Measurements from ENCODE around the gene LIPC.

LIPC gene

GRCh38 chr15:58544756-58545155 is 113.0 kb downstream of the LIPC start:
- H2BK12ac ChIP-seq (ENCODE audit: low read length), result no peak overlapping the region
- no peak for DNase-seq (ENCODE audit: low spot score)
- no peak overlapping the region for H3K9ac ChIP-seq (ENCODE audit: low read depth, low read length, poor library complexity)
- H3K4me2 ChIP-seq (ENCODE audit: insufficient read depth, low read length, poor library complexity, severe bottlenecking), result no peak overlapping the region
- H2AFZ ChIP-seq (ENCODE audit: low read length), result no peak overlapping the region
- H3K27me3 ChIP-seq (ENCODE audit: control insufficient read depth in 3 of 3, insufficient read depth in 3 of 3, low read depth in 1 of 3, low read length in 3 of 3), result no peaks in the 10 kb centered on the region
- H4K91ac ChIP-seq (ENCODE audit: low read depth, low read length, poor library complexity), result no peak overlapping the region
- H3K36me3 ChIP-seq (replicated peaks in 1 of 2; ENCODE audit: control insufficient read depth in 2 of 2, insufficient read depth in 2 of 2, low read length in 2 of 2), result no peaks in the 10 kb centered on the region
- no peak overlapping the region for H2AK5ac ChIP-seq (ENCODE audit: low read depth, low read length)
- H4K8ac ChIP-seq (ENCODE audit: low read depth, low read length), result no peak overlapping the region
- no peak overlapping the region for H3K4me3 ChIP-seq (ENCODE audit: low read length in 2 of 2)
- no peak overlapping the region for H3K14ac ChIP-seq (ENCODE audit: low read length)
- no peak overlapping the region for H3K4ac ChIP-seq (ENCODE audit: low read length)
- no CpG with 5 or more reads among the region's 5 CpGs for WGBS, 2 donors (ENCODE audit: extremely low coverage in 2 of 2, insufficient read length in 2 of 2, insufficient replicate concordance in 1 of 2)
- no peak overlapping the region for H3K18ac ChIP-seq (ENCODE audit: low read length)
- no peak overlapping the region for H2BK15ac ChIP-seq (ENCODE audit: low read length)
- peaks cover 0 to 3% of the 10 kb centered on the region in 2 donors for H3K4me1 ChIP-seq (ENCODE audit: control insufficient read depth in 2 of 2, insufficient read depth in 1 of 2, low read depth in 1 of 2, low read length in 2 of 2)
- H2BK120ac ChIP-seq (ENCODE audit: low read depth, low read length), result no peak overlapping the region
- H3K27ac ChIP-seq (replicated peaks; ENCODE audit: low read length), result no peak overlapping the region
- no peak overlapping the region for H2BK5ac ChIP-seq (ENCODE audit: low read length)
- H3K9me3 ChIP-seq (replicated peaks in 1 of 2; ENCODE audit: control insufficient read depth in 2 of 2, insufficient read depth in 1 of 2, low read depth in 1 of 2, low read length in 2 of 2), result no peaks in the 10 kb centered on the region
- no peaks in the 10 kb centered on the region for H3K79me1 ChIP-seq (ENCODE audit: low read depth, low read length)
- no peak overlapping the region for H3K23ac ChIP-seq (ENCODE audit: low read depth, low read length, poor library complexity)

- H3K18ac ChIP-seq (ENCODE audit: low read length), result no peak overlapping the region
- H2BK15ac ChIP-seq (ENCODE audit: low read length), result no peak overlapping the region
- no peak for DNase-seq (ENCODE audit: low spot score)
- H4K8ac ChIP-seq (ENCODE audit: low read depth, low read length), result no peak overlapping the region
- H3K27me3 ChIP-seq (ENCODE audit: control insufficient read depth in 3 of 3, insufficient read depth in 3 of 3, low read depth in 1 of 3, low read length in 3 of 3), result no peaks in the 10 kb centered on the region
- H3K4me2 ChIP-seq (ENCODE audit: insufficient read depth, low read length, poor library complexity, severe bottlenecking), result no peak overlapping the region
- no peak overlapping the region for H3K4me3 ChIP-seq (ENCODE audit: low read length in 2 of 2)
- no peak overlapping the region for H3K14ac ChIP-seq (ENCODE audit: low read length)
- H3K4me1 ChIP-seq (ENCODE audit: control insufficient read depth in 2 of 2, insufficient read depth in 1 of 2, low read depth in 1 of 2, low read length in 2 of 2), result peaks cover 0 to 2% of the 10 kb centered on the region in 2 donors
- no peak overlapping the region for H2BK5ac ChIP-seq (ENCODE audit: low read length)
- H3K9ac ChIP-seq (ENCODE audit: low read depth, low read length, poor library complexity), result no peak overlapping the region
- no CpG with 5 or more reads among the region's 18 CpGs for WGBS, 2 donors (ENCODE audit: extremely low coverage in 2 of 2, insufficient read length in 2 of 2, insufficient replicate concordance in 1 of 2)
- H2AK5ac ChIP-seq (ENCODE audit: low read depth, low read length), result no peak overlapping the region
- no peak overlapping the region for H3K27ac ChIP-seq (replicated peaks; ENCODE audit: low read length)
- H3K36me3 ChIP-seq (replicated peaks in 1 of 2; ENCODE audit: control insufficient read depth in 2 of 2, insufficient read depth in 2 of 2, low read length in 2 of 2), result no peaks in the 10 kb centered on the region
- no peak overlapping the region for H2AFZ ChIP-seq (ENCODE audit: low read length)
- no peak overlapping the region for H2BK12ac ChIP-seq (ENCODE audit: low read length)
- no peaks in the 10 kb centered on the region for H3K79me1 ChIP-seq (ENCODE audit: low read depth, low read length)
- no peak overlapping the region for H3K4ac ChIP-seq (ENCODE audit: low read length)
- H3K9me3 ChIP-seq (replicated peaks in 1 of 2; ENCODE audit: control insufficient read depth in 2 of 2, insufficient read depth in 1 of 2, low read depth in 1 of 2, low read length in 2 of 2), result no peaks in the 10 kb centered on the region
- H3K23ac ChIP-seq (ENCODE audit: low read depth, low read length, poor library complexity), result no peak overlapping the region
- H2BK120ac ChIP-seq (ENCODE audit: low read depth, low read length), result no peak overlapping the region
- H4K91ac ChIP-seq (ENCODE audit: low read depth, low read length, poor library complexity), result no peak overlapping the region
Measured at GRCh38 chr15:58545307-58546065, 113.7 kb downstream of the LIPC start.

GRCh38 chr15:58546066-58546591 is 114.3 kb downstream of the LIPC start:
- H3K4me1 ChIP-seq (ENCODE audit: control insufficient read depth in 2 of 2, insufficient read depth in 1 of 2, low read depth in 1 of 2, low read length in 2 of 2), result no peaks in the 10 kb centered on the region
- H2BK120ac ChIP-seq (ENCODE audit: low read depth, low read length), result no peak overlapping the region
- H3K79me1 ChIP-seq (ENCODE audit: low read depth, low read length), result no peaks in the 10 kb centered on the region
- no peak overlapping the region for H3K27ac ChIP-seq (replicated peaks; ENCODE audit: low read length)
- H3K36me3 ChIP-seq (replicated peaks in 1 of 2; ENCODE audit: control insufficient read depth in 2 of 2, insufficient read depth in 2 of 2, low read length in 2 of 2), result no peaks in the 10 kb centered on the region
- H3K27me3 ChIP-seq (ENCODE audit: control insufficient read depth in 3 of 3, insufficient read depth in 3 of 3, low read depth in 1 of 3, low read length in 3 of 3), result no peaks in the 10 kb centered on the region
- H3K9ac ChIP-seq (ENCODE audit: low read depth, low read length, poor library complexity), result no peak overlapping the region
- H3K14ac ChIP-seq (ENCODE audit: low read length), result no peak overlapping the region
- no CpG with 5 or more reads among the region's 9 CpGs for WGBS, 2 donors (ENCODE audit: extremely low coverage in 2 of 2, insufficient read length in 2 of 2, insufficient replicate concordance in 1 of 2)
- no peak overlapping the region for H2BK12ac ChIP-seq (ENCODE audit: low read length)
- H3K23ac ChIP-seq (ENCODE audit: low read depth, low read length, poor library complexity), result no peak overlapping the region
- no peak overlapping the region for H2BK15ac ChIP-seq (ENCODE audit: low read length)
- H2AFZ ChIP-seq (ENCODE audit: low read length), result no peak overlapping the region
- H4K91ac ChIP-seq (ENCODE audit: low read depth, low read length, poor library complexity), result no peak overlapping the region
- no peak for DNase-seq (ENCODE audit: low spot score)
- no peak overlapping the region for H4K8ac ChIP-seq (ENCODE audit: low read depth, low read length)
- H3K9me3 ChIP-seq (replicated peaks in 1 of 2; ENCODE audit: control insufficient read depth in 2 of 2, insufficient read depth in 1 of 2, low read depth in 1 of 2, low read length in 2 of 2), result no peaks in the 10 kb centered on the region
- H3K4me3 ChIP-seq (ENCODE audit: low read length in 2 of 2), result no peak overlapping the region
- no peak overlapping the region for H3K4ac ChIP-seq (ENCODE audit: low read length)
- no peak overlapping the region for H2AK5ac ChIP-seq (ENCODE audit: low read depth, low read length)
- no peak overlapping the region for H2BK5ac ChIP-seq (ENCODE audit: low read length)
- no peak overlapping the region for H3K18ac ChIP-seq (ENCODE audit: low read length)
- no peak overlapping the region for H3K4me2 ChIP-seq (ENCODE audit: insufficient read depth, low read length, poor library complexity, severe bottlenecking)

- Histone ChIP-seq H2BK120ac (ENCODE audit: low read depth, low read length) (no peak overlapping the region), H3K4ac (ENCODE audit: low read length) (no peak overlapping the region), H4K91ac (ENCODE audit: low read depth, low read length, poor library complexity) (no peak overlapping the region), H3K18ac (ENCODE audit: low read length) (no peak overlapping the region), H3K9me3 (replicated peaks in 1 of 2; ENCODE audit: control insufficient read depth in 2 of 2, insufficient read depth in 1 of 2, low read depth in 1 of 2, low read length in 2 of 2) (no peaks in the 10 kb centered on the region), H3K23ac (ENCODE audit: low read depth, low read length, poor library complexity) (no peak overlapping the region), H3K27ac (replicated peaks; ENCODE audit: low read length) (no peak overlapping the region), H2AK5ac (ENCODE audit: low read depth, low read length) (no peak overlapping the region), H3K79me1 (ENCODE audit: low read depth, low read length) (no peaks in the 10 kb centered on the region), H3K36me3 (replicated peaks in 1 of 2; ENCODE audit: control insufficient read depth in 2 of 2, insufficient read depth in 2 of 2, low read length in 2 of 2) (no peaks in the 10 kb centered on the region), H4K8ac (ENCODE audit: low read depth, low read length) (no peak overlapping the region), H3K4me1 (ENCODE audit: control insufficient read depth in 2 of 2, insufficient read depth in 1 of 2, low read depth in 1 of 2, low read length in 2 of 2) (peaks cover 0 to 2% of the 10 kb centered on the region in 2 donors), H2BK12ac (ENCODE audit: low read length) (no peak overlapping the region), H2BK5ac (ENCODE audit: low read length) (no peak overlapping the region), H3K4me2 (ENCODE audit: insufficient read depth, low read length, poor library complexity, severe bottlenecking) (no peak overlapping the region), H3K4me3 (ENCODE audit: low read length in 2 of 2) (no peak overlapping the region), H3K14ac (ENCODE audit: low read length) (no peak overlapping the region), H2BK15ac (ENCODE audit: low read length) (no peak overlapping the region), H2AFZ (ENCODE audit: low read length) (no peak overlapping the region), H3K9ac (ENCODE audit: low read depth, low read length, poor library complexity) (peak overlapping the region; percentile 18), H3K27me3 (ENCODE audit: control insufficient read depth in 3 of 3, insufficient read depth in 3 of 3, low read depth in 1 of 3, low read length in 3 of 3) (no peaks in the 10 kb centered on the region)
- no CpG with 5 or more reads among the region's 13 CpGs for WGBS, 2 donors (ENCODE audit: extremely low coverage in 2 of 2, insufficient read length in 2 of 2, insufficient replicate concordance in 1 of 2)
- no peak for DNase-seq (ENCODE audit: low spot score)
Measured at GRCh38 chr15:58546635-58547627, 115.1 kb downstream of the LIPC start.

Data from neuronal stem cell (in vitro differentiated cells).